Measurements from ENCODE around the gene STX7. TPM values are rescaled to one million over a fixed set of nuclear protein-coding genes. Genes with fewer than 3 reads are reported as not detected.
"Not testable (repeated sequence)": the region's sequence is repeated elsewhere in the genome, so short reads cannot be mapped to it uniquely, and the experiment has no call there.

The STX7 gene
- 10.4 TPM for total RNA-seq

- Histone ChIP-seq H3K27me3 (ENCODE audit: control insufficient read depth in 3 of 3, insufficient read depth in 3 of 3, low read length in 3 of 3) (no peaks in the 10 kb centered on the region), H3K9me3 (ENCODE audit: control insufficient read depth in 3 of 3, low read length in 3 of 3) (no peaks in the 10 kb centered on the region), H3K9ac (ENCODE audit: low read depth in 1 of 3, low read length in 3 of 3) (peak within 1 kb of the TSS; percentile 70 to 92 (median 79)), H3K36me3 (ENCODE audit: control insufficient read depth in 3 of 3, insufficient read depth in 3 of 3, low read length in 3 of 3) (no peaks in the 10 kb centered on the region), H3K27ac (ENCODE audit: low read depth, low read length) (peak within 1 kb of the TSS; percentile 59), H3K4me3 (ENCODE audit: low read length in 3 of 3) (peak within 1 kb of the TSS; percentile 63 to 97 (median 92)), H3K4me1 (ENCODE audit: control insufficient read depth in 3 of 3, insufficient read depth in 3 of 3, low read length in 3 of 3) (peaks cover 4 to 22% (median 4%) of the 10 kb centered on the region in 3 donors)
Observed at GRCh38 chr6:132512638-132513632, at the start of gene STX7. TSS of gene STX7 (minus strand) at chr6:132513116. CDS start at chr6:132503530, 9,586 bp downstream.

GRCh38 chr6:132560087-132560486 is 47.2 kb upstream of the STX7 start:
- H3K9ac ChIP-seq (ENCODE audit: low read depth in 1 of 3, low read length in 3 of 3); H3K36me3 ChIP-seq (ENCODE audit: control insufficient read depth in 3 of 3, insufficient read depth in 3 of 3, low read length in 3 of 3); H3K27ac ChIP-seq (ENCODE audit: low read depth, low read length); H3K9me3 ChIP-seq (ENCODE audit: control insufficient read depth in 3 of 3, low read length in 3 of 3); H3K4me3 ChIP-seq (ENCODE audit: low read length in 3 of 3); H3K4me1 ChIP-seq (ENCODE audit: control insufficient read depth in 3 of 3, insufficient read depth in 3 of 3, low read length in 3 of 3); H3K27me3 ChIP-seq (ENCODE audit: control insufficient read depth in 3 of 3, insufficient read depth in 3 of 3, low read length in 3 of 3): not testable (repeated sequence)

- no peaks in the 10 kb centered on the region for H3K36me3 ChIP-seq (ENCODE audit: control insufficient read depth in 3 of 3, insufficient read depth in 3 of 3, low read length in 3 of 3)
- H3K4me3 ChIP-seq (ENCODE audit: low read length in 3 of 3) = no peak within 1 kb of the TSS
- H3K4me1 ChIP-seq (ENCODE audit: control insufficient read depth in 3 of 3, insufficient read depth in 3 of 3, low read length in 3 of 3) = no peaks in the 10 kb centered on the region
- H3K27me3 ChIP-seq (ENCODE audit: control insufficient read depth in 3 of 3, insufficient read depth in 3 of 3, low read length in 3 of 3) = peaks cover 0 to 7% (median 5%) of the 10 kb centered on the region in 3 donors
- H3K9ac ChIP-seq (ENCODE audit: low read depth in 1 of 3, low read length in 3 of 3) = no peak within 1 kb of the TSS
- H3K27ac ChIP-seq (ENCODE audit: low read depth, low read length) = no peak within 1 kb of the TSS
- no peaks in the 10 kb centered on the region for H3K9me3 ChIP-seq (ENCODE audit: control insufficient read depth in 3 of 3, low read length in 3 of 3)
Observed at GRCh38 chr6:132552372-132552771, 39.5 kb upstream of the STX7 start, which contains the start of gene TAAR8. TSS of gene TAAR8 (plus strand) at chr6:132552672. CDS start at chr6:132552693, 21 bp downstream.

GRCh38 chr6:132551214-132551613 is 38.3 kb upstream of the STX7 start:
- Histone ChIP-seq H3K27me3 (ENCODE audit: control insufficient read depth in 3 of 3, insufficient read depth in 3 of 3, low read length in 3 of 3) (peaks cover 0 to 7% (median 5%) of the 10 kb centered on the region in 3 donors), H3K27ac (ENCODE audit: low read depth, low read length) (no peak overlapping the region), H3K4me1 (ENCODE audit: control insufficient read depth in 3 of 3, insufficient read depth in 3 of 3, low read length in 3 of 3) (no peaks in the 10 kb centered on the region), H3K4me3 (ENCODE audit: low read length in 3 of 3) (no peak overlapping the region), H3K9me3 (ENCODE audit: control insufficient read depth in 3 of 3, low read length in 3 of 3) (no peaks in the 10 kb centered on the region), H3K9ac (ENCODE audit: low read depth in 1 of 3, low read length in 3 of 3) (no peak overlapping the region), H3K36me3 (ENCODE audit: control insufficient read depth in 3 of 3, insufficient read depth in 3 of 3, low read length in 3 of 3) (no peaks in the 10 kb centered on the region)

- Histone ChIP-seq H3K9me3 (ENCODE audit: control insufficient read depth in 3 of 3, low read length in 3 of 3) (no peaks in the 10 kb centered on the region), H3K4me3 (ENCODE audit: low read length in 3 of 3) (no peak overlapping the region), H3K36me3 (ENCODE audit: control insufficient read depth in 3 of 3, insufficient read depth in 3 of 3, low read length in 3 of 3) (no peaks in the 10 kb centered on the region), H3K9ac (ENCODE audit: low read depth in 1 of 3, low read length in 3 of 3) (no peak overlapping the region), H3K27ac (ENCODE audit: low read depth, low read length) (no peak overlapping the region), H3K4me1 (ENCODE audit: control insufficient read depth in 3 of 3, insufficient read depth in 3 of 3, low read length in 3 of 3) (no peaks in the 10 kb centered on the region), H3K27me3 (ENCODE audit: control insufficient read depth in 3 of 3, insufficient read depth in 3 of 3, low read length in 3 of 3) (peaks cover 0 to 7% (median 5%) of the 10 kb centered on the region in 3 donors)
Observed at GRCh38 chr6:132548746-132549463, 36.0 kb upstream of the STX7 start.

- H3K4me1 ChIP-seq (ENCODE audit: control insufficient read depth in 3 of 3, insufficient read depth in 3 of 3, low read length in 3 of 3) = no peaks in the 10 kb centered on the region
- no peak overlapping the region for H3K9ac ChIP-seq (ENCODE audit: low read depth in 1 of 3, low read length in 3 of 3)
- no peaks in the 10 kb centered on the region for H3K36me3 ChIP-seq (ENCODE audit: control insufficient read depth in 3 of 3, insufficient read depth in 3 of 3, low read length in 3 of 3)
- H3K9me3 ChIP-seq (ENCODE audit: control insufficient read depth in 3 of 3, low read length in 3 of 3) = no peaks in the 10 kb centered on the region
- no peak overlapping the region for H3K4me3 ChIP-seq (ENCODE audit: low read length in 3 of 3)
- H3K27me3 ChIP-seq (ENCODE audit: control insufficient read depth in 3 of 3, insufficient read depth in 3 of 3, low read length in 3 of 3) = peaks cover 0 to 2% (median 0%) of the 10 kb centered on the region in 3 donors
- H3K27ac ChIP-seq (ENCODE audit: low read depth, low read length) = no peak overlapping the region
Observed at GRCh38 chr6:132544826-132545225, 31.9 kb upstream of the STX7 start.

GRCh38 chr6:132537977-132538376 is 25.1 kb upstream of the STX7 start, which contains the start of gene TAAR9:
TSS of gene TAAR9 (plus strand) at chr6:132538277. CDS start at chr6:132538290, 13 bp downstream.
- H3K36me3 ChIP-seq (ENCODE audit: control insufficient read depth in 3 of 3, insufficient read depth in 3 of 3, low read length in 3 of 3) = no peaks in the 10 kb centered on the region
- no peak within 1 kb of the TSS for H3K27ac ChIP-seq (ENCODE audit: low read depth, low read length)
- H3K9ac ChIP-seq (ENCODE audit: low read depth in 1 of 3, low read length in 3 of 3) = no peak within 1 kb of the TSS
- peaks cover 0 to 5% (median 3%) of the 10 kb centered on the region in 3 donors for H3K27me3 ChIP-seq (ENCODE audit: control insufficient read depth in 3 of 3, insufficient read depth in 3 of 3, low read length in 3 of 3)
- H3K4me3 ChIP-seq (ENCODE audit: low read length in 3 of 3) = no peak within 1 kb of the TSS
- no peaks in the 10 kb centered on the region for H3K4me1 ChIP-seq (ENCODE audit: control insufficient read depth in 3 of 3, insufficient read depth in 3 of 3, low read length in 3 of 3)
- no peaks in the 10 kb centered on the region for H3K9me3 ChIP-seq (ENCODE audit: control insufficient read depth in 3 of 3, low read length in 3 of 3)

GRCh38 chr6:132537145-132537544 is 24.2 kb upstream of the STX7 start:
- H3K4me3 ChIP-seq (ENCODE audit: low read length in 3 of 3) = no peak overlapping the region
- no peak overlapping the region for H3K9ac ChIP-seq (ENCODE audit: low read depth in 1 of 3, low read length in 3 of 3)
- H3K27ac ChIP-seq (ENCODE audit: low read depth, low read length) = no peak overlapping the region
- H3K36me3 ChIP-seq (ENCODE audit: control insufficient read depth in 3 of 3, insufficient read depth in 3 of 3, low read length in 3 of 3) = no peaks in the 10 kb centered on the region
- no peaks in the 10 kb centered on the region for H3K4me1 ChIP-seq (ENCODE audit: control insufficient read depth in 3 of 3, insufficient read depth in 3 of 3, low read length in 3 of 3)
- peaks cover 0 to 3% (median 3%) of the 10 kb centered on the region in 3 donors for H3K27me3 ChIP-seq (ENCODE audit: control insufficient read depth in 3 of 3, insufficient read depth in 3 of 3, low read length in 3 of 3)
- H3K9me3 ChIP-seq (ENCODE audit: control insufficient read depth in 3 of 3, low read length in 3 of 3) = no peaks in the 10 kb centered on the region

- H3K27ac ChIP-seq (ENCODE audit: low read depth, low read length); H3K27me3 ChIP-seq (ENCODE audit: control insufficient read depth in 3 of 3, insufficient read depth in 3 of 3, low read length in 3 of 3); H3K4me3 ChIP-seq (ENCODE audit: low read length in 3 of 3); H3K9ac ChIP-seq (ENCODE audit: low read depth in 1 of 3, low read length in 3 of 3); H3K4me1 ChIP-seq (ENCODE audit: control insufficient read depth in 3 of 3, insufficient read depth in 3 of 3, low read length in 3 of 3); H3K9me3 ChIP-seq (ENCODE audit: control insufficient read depth in 3 of 3, low read length in 3 of 3); H3K36me3 ChIP-seq (ENCODE audit: control insufficient read depth in 3 of 3, insufficient read depth in 3 of 3, low read length in 3 of 3): not testable (repeated sequence)
Observed at GRCh38 chr6:132534546-132534945, 21.6 kb upstream of the STX7 start.
